Panc1 (cell line): ENCODE data around the gene COG8. TPM values are rescaled to one million over a fixed set of nuclear protein-coding genes. Genes with fewer than 3 reads are reported as not detected.

Source experiments
- ATAC-seq: fragments of 200-7000 bp; cut with Tn5 transposase; 2 replicates; pipeline ENCODE4 v1.9.1; 2020; ENCODE audit warnings: mild to moderate bottlenecking, moderate library complexity
- BruUV-seq: library from RNA; stranded (reverse); fragments of 400-500 nt; replicated peaks from 2 replicates; lab custom pipeline; 2021; lab: Mats Ljungman, UMichigan
- CTCF ChIA-PET: fragments of 300-600 bp; sonication (Branson Sonifier 250); formaldehyde crosslinking; loops from one replicate; lab custom pipeline; 2022; ENCODE audit warnings: antibody characterized with exemption; lab: Charles Lee
- POLR2A ChIA-PET: fragments of 300-600 bp; sonication (Branson Sonifier 250); formaldehyde crosslinking; loops from one replicate; lab custom pipeline; 2022; ENCODE audit warnings: antibody characterized with exemption; lab: Charles Lee
- DNase-seq: peaks from one replicate; pipeline ENCODE4 v3.0.0-alpha.2; 2010; ENCODE audit warnings: low read depth, low spot score
- H3K27ac ChIP-seq: 2 replicates; pipeline ENCODE4 v1.5.1; 2011; ENCODE audit warnings: mild to moderate bottlenecking, low read length, inconsistent platforms
- H3K27me3 ChIP-seq: fragments of 200-500 bp; sonication (Bioruptor generic); 2 replicates; pipeline ENCODE4 v1.6.0; 2014; ENCODE audit warnings: low read length, inconsistent platforms; ENCODE audit not compliant: control insufficient read depth, insufficient read depth
- H3K36me3 ChIP-seq: fragments of 200-500 bp; sonication (Bioruptor generic); 2 replicates; pipeline ENCODE4 v1.5.1; 2014; ENCODE audit warnings: inconsistent platforms, mild to moderate bottlenecking, low read length, moderate library complexity; ENCODE audit not compliant: control insufficient read depth, insufficient read depth
- H3K4me1 ChIP-seq: 2 replicates; pipeline ENCODE4 v1.5.1; 2011; ENCODE audit warnings: inconsistent platforms, mild to moderate bottlenecking, low read length, moderate library complexity; ENCODE audit not compliant: control insufficient read depth, insufficient read depth
- H3K4me3 ChIP-seq, 2 experiments: 2 replicates each; pipeline ENCODE4 v1.5.1; 2011 to 2012; ENCODE audit warnings: low read depth in 2 of 2, low read length in 2 of 2, mild to moderate bottlenecking in 2 of 2, inconsistent platforms in 1 of 2, moderate library complexity in 1 of 2
- H3K9me3 ChIP-seq: fragments of 200-500 bp; sonication (Bioruptor generic); 2 replicates; pipeline ENCODE4 v1.5.1; 2014; ENCODE audit warnings: low read depth, mild to moderate bottlenecking, inconsistent platforms, low read length, moderate library complexity; ENCODE audit not compliant: control insufficient read depth, insufficient read depth
- CTCF ChIP-seq: fragments of 450-650 bp; IDR thresholded peaks from 2 replicates; pipeline ENCODE4 v1.5.1; 2017; ENCODE audit warnings: mild to moderate bottlenecking
- POLR2AphosphoS5 ChIP-seq: IDR thresholded peaks from 2 replicates; pipeline ENCODE4 v1.6.1; 2012; ENCODE audit warnings: mild to moderate bottlenecking, low read depth, low read length, moderate library complexity
- REST ChIP-seq, 2 experiments: IDR thresholded peaks; 2 replicates each; pipeline ENCODE4 v1.6.1; 2011 to 2012; ENCODE audit warnings: low read depth in 2 of 2, control low read depth in 1 of 2, low read length in 1 of 2, mild to moderate bottlenecking in 1 of 2, moderate library complexity in 1 of 2; ENCODE audit not compliant: insufficient read depth in 1 of 2
- SIN3A ChIP-seq: IDR thresholded peaks from 2 replicates; pipeline ENCODE4 v1.6.1; 2012; ENCODE audit warnings: low read depth, mild to moderate bottlenecking, low read length, moderate library complexity, borderline replicate concordance; ENCODE audit not compliant: insufficient read depth
- TCF7L2 ChIP-seq: IDR thresholded peaks from 2 replicates; pipeline ENCODE4 v1.6.1; 2011; ENCODE audit warnings: mild to moderate bottlenecking, low read depth, low read length, inconsistent platforms
- in situ Hi-C: cut with HindIII; loops from 2 replicates; pipeline ENCODE4 v1.10.0; 2016; ENCODE audit warnings: low sequenced_read_pairs, low pct_unique_long_range_greater_than_20kb
- intact Hi-C: fragments of 100-400 bp; cut with micrococcal nuclease; formaldehyde crosslinking; loops from one replicate; pipeline ENCODE4 v1.10.0; 2022; ENCODE audit not compliant: unreplicated experiment
- total RNA-seq: library from RNA; stranded (reverse); gene quantifications from one replicate; pipeline ENCODE4 v1.2.1, GENCODE V29; 2021; ENCODE audit not compliant: unreplicated experiment

COG8 gene
- total RNA-seq, 1 experiment from 2014 or later, result 30.5 TPM

GRCh38 chr16:69373019-69373418, 33.7 kb upstream of the COG8 start:
- CTCF ChIA-PET, result no interaction called here
- H3K9me3 ChIP-seq, result no peaks in the 10 kb centered on the region
- ATAC-seq, result no peak
- H3K27ac ChIP-seq, result no peak overlapping the region
- in situ Hi-C loops, result no loop called here
- BruUV-seq, result no TSS peak
- H3K4me1 ChIP-seq, result no peaks in the 10 kb centered on the region
- intact Hi-C loops, result no loop called here
- TF ChIP-seq SIN3A, result no peak
- DNase-seq, result no peak
- H3K4me3 ChIP-seq, result no peak overlapping the region
- POLR2A ChIA-PET, result no interaction called here
- no peaks in the 10 kb centered on the region for H3K27me3 ChIP-seq
- H3K36me3 ChIP-seq, result peaks cover 13% of the 10 kb centered on the region

GRCh38 chr16:69371564-69371963, 32.2 kb upstream of the COG8 start:
- ChIA-PET CTCF (no interaction called here), POLR2A (no interaction called here)
- in situ Hi-C loops (no loop called here), intact Hi-C loops (no loop called here)
- DNase-seq (no peak), ATAC-seq (no peak)
- H3K27me3 ChIP-seq, result no peaks in the 10 kb centered on the region
- no peak overlapping the region for H3K4me3 ChIP-seq
- TF ChIP-seq CTCF (no peak), REST (IDR thresholded peaks at IDR 0.05; ENCODE audit: insufficient read depth in 1 of 2, low read depth in 2 of 2, low read length in 1 of 2) (no peak), TCF7L2 (no peak), POLR2AphosphoS5 (no peak), SIN3A (no peak)
- H3K36me3 ChIP-seq, result peaks cover 9% of the 10 kb centered on the region
- no peak overlapping the region for H3K27ac ChIP-seq
- H3K9me3 ChIP-seq, result no peaks in the 10 kb centered on the region
- BruUV-seq, result no TSS peak
- H3K4me1 ChIP-seq, result no peaks in the 10 kb centered on the region

GRCh38 chr16:69368866-69369265, 29.5 kb upstream of the COG8 start:
- ChIA-PET CTCF (no interaction called here), POLR2A (no interaction called here)
- Histone ChIP-seq H3K27ac (no peak overlapping the region), H3K4me3 (no peak overlapping the region), H3K9me3 (no peaks in the 10 kb centered on the region), H3K27me3 (no peaks in the 10 kb centered on the region), H3K36me3 (peaks cover 9% of the 10 kb centered on the region), H3K4me1 (no peaks in the 10 kb centered on the region)
- no peak for ATAC-seq
- intact Hi-C loops, result no loop called here
- no peak for TF ChIP-seq SIN3A
- TF ChIP-seq CTCF, result no peak
- BruUV-seq, result no TSS peak
- no peak for DNase-seq
- in situ Hi-C loops, result no loop called here
